AG09309 (cell line): Measurements from ENCODE around the gene SERINC3.

Experiments used
- DNase-seq: peaks from one replicate; pipeline ENCODE4 v3.0.0-alpha.2; 2010; ENCODE audit warnings: low read depth
- H3K4me3 ChIP-seq: 2 replicates; pipeline ENCODE4 v1.5.1; 2011; ENCODE audit warnings: mild to moderate bottlenecking, low read depth, low read length, moderate library complexity; ENCODE audit not compliant: control insufficient read depth
- CTCF ChIP-seq: IDR thresholded peaks from 2 replicates; pipeline ENCODE4 v1.5.1; 2011; ENCODE audit warnings: mild to moderate bottlenecking, low read depth, low read length, inconsistent platforms; ENCODE audit not compliant: insufficient read depth, control insufficient read depth; ENCODE audit errors: missing control alignments

Gene SERINC3

GRCh38 chr20:44547419-44547818 lies 25.5 kb upstream of the SERINC3 start:
- no peak for DNase-seq
- no peak overlapping the region for H3K4me3 ChIP-seq
- TF ChIP-seq CTCF = no peak

GRCh38 chr20:44544263-44544662 lies 22.4 kb upstream of the SERINC3 start:
- TF ChIP-seq CTCF = no peak
- no peak overlapping the region for H3K4me3 ChIP-seq
- DNase-seq = no peak

- no peak for TF ChIP-seq CTCF
- no peak overlapping the region for H3K4me3 ChIP-seq
- DNase-seq = no peak
Measured at GRCh38 chr20:44543358-44543757, 21.5 kb upstream of the SERINC3 start.

- TF ChIP-seq CTCF = no peak
- DNase-seq = no peak
- no peak overlapping the region for H3K4me3 ChIP-seq
Measured at GRCh38 chr20:44542890-44543289, 21.0 kb upstream of the SERINC3 start.

- no peak for DNase-seq
- TF ChIP-seq CTCF = no peak
- no peak overlapping the region for H3K4me3 ChIP-seq
Measured at GRCh38 chr20:44541992-44542391, 20.1 kb upstream of the SERINC3 start.

GRCh38 chr20:44540834-44541233 lies 19.0 kb upstream of the SERINC3 start:
- TF ChIP-seq CTCF = no peak
- no peak for DNase-seq
- no peak overlapping the region for H3K4me3 ChIP-seq

- H3K4me3 ChIP-seq = no peak overlapping the region
- no peak for DNase-seq
Measured at GRCh38 chr20:44537993-44538392, 16.1 kb upstream of the SERINC3 start.

More at GRCh38 chr20:44537993-44538392, 16.1 kb upstream of the SERINC3 start:
- peak; percentile 23 for TF ChIP-seq CTCF
